ENCODE results near the gene ANKRD39.

The ANKRD39 gene

DNA sequence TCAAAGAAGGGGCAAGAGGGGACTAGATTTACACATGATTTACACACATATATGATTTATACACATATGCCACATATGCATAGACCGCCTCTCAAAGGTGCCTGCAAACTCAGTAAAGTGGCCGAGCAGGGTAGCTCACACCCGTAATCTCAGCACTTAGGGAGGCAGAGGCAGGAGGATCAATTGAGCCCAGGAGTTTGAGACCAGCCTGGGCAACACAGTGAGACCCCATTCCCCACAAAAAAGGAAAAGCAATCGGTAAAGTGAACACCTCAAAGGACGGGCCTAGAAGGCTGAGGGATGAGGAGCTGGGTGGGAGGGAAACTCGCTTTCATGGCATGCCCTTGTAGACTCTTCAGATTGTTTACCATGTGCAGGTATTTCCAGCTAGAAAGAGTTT lies 5.1 kb downstream of the ANKRD39 start:
- no peak for DNase-seq

DNA sequence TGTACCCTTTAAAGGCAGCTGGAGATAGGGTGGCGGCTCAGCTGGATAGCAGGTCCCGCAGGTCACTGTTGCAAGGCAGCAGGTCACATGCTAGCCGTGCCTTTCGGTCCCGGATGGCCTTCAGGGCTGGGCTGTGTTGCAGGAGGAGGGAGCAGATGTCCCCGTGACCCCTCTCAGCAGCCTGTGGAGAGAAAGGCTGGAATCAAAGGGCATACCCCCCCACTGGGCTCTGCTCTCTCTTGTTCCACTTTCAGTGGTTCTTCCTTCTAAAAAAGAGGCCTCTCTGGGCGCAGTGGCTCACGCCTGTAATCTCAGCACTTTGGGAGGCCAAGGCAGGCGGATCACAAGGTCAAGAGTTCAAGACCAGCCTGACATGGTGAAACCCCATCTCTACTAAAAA lies 9.6 kb downstream of the ANKRD39 start:
- DNase-seq = no peak

DNA sequence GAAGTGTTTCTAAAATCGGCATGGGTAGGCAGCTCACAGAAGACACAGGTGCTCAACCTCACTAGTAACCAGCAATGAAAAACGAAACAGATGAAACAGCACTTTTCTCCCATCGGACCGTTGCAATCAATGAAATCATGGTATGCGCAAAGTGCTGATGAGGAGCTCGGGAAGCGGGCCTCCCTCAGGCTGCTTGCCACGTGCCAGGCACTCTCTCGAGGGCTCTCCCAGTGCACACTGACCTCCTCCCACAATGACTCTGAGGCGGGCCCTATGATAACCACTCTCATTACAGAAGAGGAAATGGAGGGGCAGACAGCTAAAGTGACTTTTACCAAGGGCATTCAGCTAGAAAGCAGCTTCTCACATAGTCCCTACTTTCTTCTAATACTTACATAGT lies 10.2 kb downstream of the ANKRD39 start:
- DNase-seq = no peak

DNA sequence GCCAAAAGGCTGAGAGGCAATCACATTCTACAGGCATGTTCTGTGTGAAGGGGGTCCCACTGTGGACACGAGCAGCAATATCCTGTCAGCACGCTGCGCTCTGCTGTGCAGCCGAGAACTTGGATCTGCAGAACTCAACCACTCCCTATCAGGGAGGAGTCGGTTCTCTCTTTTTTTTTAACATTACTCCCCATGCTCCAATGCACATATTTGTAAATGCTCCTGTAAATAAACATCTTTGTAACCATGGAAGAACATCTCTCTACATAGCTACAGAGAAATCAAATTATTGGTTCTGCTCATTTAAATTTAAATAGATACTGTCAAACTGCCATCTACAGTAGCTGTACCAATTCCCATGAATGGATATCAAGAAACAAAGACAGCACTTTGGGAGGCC lies 11.0 kb downstream of the ANKRD39 start:
- no peak for DNase-seq

DNA sequence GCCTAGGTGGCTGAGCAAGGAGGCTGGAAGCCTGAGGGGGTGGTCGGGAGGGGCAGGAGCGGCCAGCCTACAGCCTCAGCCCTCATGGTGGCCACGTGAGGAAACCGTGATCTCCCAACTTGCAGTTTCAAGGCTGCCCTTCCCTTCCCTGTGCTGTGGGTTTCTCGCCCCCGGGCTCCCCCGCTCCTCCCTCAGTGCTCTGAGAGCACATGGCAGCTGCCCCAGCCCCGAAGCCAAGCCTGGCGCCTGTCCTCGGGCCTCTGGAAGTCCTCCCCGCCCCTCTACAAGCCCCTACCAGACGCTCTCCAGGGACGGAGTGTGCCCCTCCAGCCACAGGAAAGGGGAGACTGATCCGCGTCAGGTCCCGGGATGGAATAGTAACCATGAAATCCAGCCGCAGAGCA lies 13.4 kb downstream of the ANKRD39 start:
- no peak for DNase-seq

DNA sequence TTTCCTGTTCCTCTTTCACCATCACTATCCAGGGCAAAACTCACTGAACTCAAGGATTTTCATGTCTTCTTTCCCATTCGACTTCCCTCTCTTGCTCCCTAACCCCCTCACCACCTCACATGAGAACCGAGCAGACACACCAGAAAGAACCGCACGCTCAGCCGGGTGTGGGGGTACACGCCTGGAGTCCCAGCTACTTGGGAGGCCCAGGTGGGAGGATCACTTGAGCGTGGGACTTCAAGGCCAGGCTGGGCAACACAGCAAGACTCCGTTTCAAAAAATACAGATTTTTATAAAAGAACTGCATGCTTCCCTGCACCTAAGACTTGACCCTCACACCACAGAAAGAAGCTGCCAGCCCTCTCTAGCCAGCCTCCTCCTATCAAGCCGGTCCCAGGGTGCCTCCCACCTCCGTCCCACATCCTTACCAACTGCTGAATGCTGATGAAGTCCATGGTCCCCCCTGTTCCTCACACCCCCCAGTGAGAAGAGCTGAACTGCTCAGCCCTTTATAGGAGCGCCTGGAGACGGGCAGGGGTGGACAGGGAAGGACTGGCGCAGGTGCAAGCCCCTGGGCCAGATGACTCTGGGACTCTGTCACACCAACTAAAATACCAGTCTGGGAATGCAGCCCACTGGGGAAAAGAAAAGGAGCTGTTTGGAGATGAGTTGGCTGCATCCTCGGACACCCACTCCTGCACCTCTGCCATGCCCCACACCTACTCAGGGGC lies 14.1 kb downstream of the ANKRD39 start, which contains the start of gene ANKRD23:
ANKRD23 (minus strand) TSS at position 484 of the 731 bp plus-strand sequence; CDS start at position 455, 29 bp downstream.
- DNase-seq = no peak

DNA sequence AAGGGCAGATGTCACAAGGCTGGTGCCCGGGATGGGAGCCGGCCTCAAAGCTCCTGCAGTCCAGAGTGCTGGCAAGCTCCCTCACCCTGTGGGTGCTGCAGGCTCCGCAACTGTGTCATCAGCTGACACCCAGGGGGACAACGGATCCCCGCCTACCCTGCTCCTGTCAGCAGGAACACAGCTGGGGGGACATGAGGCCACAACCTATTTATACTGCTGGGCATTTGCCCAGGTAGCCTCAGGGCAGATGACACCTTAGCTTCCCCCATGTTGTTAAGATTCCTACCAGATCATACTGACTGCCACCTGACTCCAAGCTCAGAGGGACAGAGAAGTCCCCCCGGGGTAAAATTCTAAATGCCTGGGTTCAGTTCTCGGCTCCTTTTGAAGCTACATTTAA lies 15.2 kb downstream of the ANKRD39 start:
- DNase-seq = no peak

DNA sequence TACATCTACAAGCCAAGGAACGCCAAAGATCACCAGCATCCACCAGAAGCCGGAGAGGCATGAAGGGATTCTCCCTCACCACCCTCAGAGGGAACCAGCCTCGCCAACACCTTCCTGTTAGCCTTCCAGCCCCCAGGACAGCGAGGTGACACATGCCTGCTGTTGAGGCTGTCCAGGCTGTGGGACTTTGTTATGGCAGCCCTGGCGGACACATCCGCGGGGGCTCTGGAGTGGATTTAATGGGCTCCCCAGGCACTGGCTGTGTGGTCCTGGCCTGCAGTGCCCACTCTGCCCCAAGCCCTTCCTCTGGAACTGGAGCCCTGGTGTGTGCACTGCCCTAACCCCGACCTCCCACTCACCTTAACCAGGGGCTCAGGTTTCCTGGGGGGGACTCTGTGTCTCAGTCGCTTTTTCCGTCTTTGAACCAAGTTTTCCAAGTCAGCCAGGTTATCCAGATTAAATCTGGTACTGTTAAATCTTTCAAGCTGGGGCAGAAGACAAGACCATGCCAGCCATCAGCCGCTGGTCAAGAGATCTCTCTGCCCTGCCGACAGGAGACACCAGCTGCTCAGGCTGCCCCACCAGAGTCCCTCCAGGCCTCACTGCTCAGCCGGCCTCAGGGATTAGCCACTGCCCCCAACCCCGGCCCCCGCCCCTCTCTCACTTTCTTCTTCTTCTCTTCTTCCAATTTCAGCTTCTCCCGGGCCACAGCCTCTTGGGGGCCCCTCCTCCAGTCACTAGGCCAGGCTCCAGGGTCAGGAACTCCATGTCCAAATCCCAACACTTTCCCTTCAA lies 15.9 kb downstream of the ANKRD39 start:
- DNase-seq = no peak

DNA sequence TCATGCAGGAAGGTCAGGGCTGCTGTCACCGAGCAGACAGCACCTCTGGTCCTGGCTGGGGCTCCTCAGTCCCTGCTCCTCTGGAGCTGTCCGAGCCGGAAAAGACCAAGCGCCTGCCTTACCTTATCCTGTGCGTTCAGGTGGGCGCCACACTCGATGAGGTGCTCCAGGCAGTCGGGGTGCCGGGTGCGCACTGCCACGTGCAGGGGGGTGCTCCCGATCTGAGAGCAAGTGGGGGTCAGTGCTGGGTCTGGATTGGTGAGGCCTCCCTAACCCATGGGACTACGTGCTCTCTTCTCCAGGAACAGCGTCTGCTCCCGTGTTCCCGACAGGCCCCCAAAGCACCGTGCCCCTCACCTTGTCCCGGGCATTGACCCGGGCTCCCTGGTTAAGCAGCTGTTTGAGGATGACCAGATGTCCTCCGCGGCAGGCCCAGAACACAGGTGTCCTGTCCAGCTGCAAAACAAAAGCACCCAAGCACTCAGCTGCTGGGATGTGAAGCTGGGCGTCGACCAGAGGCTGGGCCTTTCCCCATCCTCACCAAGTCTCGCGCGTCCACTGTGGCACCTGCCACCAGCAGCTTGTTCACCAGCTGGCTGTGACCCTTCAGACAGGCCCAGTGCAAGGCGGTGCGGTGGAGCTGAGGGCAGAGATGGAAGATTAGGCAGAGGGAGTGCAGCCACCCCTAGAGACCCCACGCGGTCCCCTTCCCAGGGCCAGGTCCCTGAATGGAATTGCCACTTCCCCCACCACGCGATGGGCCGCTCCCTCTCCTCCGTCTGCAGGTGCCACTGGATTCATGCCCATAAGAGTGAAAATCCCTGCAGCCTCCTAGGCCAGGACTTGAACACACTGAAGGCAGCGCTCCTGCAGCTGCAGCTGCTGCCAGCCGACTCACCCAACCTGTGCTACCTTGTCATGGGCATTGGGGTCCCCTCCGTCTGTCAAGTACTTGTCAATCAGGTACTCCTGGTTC lies 17.7 kb downstream of the ANKRD39 start:
- DNase-seq = no peak

DNA sequence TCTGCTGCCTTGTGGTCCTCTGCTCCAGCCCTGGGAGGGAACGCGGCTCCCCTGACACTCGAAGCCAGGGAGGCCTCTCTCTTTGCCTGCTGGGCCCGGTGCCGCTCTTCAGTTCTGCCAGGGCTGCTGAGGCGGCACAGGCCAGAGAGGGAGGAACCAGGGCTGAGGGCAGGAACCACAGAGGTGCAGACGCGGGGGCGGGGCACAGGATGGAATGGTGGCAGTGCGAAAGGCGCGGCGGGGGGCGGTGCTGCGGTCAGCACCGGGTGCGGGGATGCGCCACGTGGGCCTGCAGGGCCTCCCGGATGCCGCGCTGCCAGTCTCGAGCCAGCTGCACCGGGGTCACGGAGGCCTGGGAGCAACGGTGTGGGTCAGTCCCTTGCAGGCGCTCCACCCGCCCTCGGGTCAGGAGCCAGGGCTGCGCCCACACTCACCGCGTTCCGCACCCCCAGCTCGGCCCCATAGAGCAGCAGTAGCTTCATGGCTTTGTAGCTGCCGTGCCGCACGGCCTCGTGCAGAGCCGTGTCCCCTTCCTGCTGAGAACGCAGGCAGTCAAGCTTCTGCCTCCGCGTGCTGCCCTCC lies 18.4 kb downstream of the ANKRD39 start:
- DNase-seq = peak; percentile 89

DNA sequence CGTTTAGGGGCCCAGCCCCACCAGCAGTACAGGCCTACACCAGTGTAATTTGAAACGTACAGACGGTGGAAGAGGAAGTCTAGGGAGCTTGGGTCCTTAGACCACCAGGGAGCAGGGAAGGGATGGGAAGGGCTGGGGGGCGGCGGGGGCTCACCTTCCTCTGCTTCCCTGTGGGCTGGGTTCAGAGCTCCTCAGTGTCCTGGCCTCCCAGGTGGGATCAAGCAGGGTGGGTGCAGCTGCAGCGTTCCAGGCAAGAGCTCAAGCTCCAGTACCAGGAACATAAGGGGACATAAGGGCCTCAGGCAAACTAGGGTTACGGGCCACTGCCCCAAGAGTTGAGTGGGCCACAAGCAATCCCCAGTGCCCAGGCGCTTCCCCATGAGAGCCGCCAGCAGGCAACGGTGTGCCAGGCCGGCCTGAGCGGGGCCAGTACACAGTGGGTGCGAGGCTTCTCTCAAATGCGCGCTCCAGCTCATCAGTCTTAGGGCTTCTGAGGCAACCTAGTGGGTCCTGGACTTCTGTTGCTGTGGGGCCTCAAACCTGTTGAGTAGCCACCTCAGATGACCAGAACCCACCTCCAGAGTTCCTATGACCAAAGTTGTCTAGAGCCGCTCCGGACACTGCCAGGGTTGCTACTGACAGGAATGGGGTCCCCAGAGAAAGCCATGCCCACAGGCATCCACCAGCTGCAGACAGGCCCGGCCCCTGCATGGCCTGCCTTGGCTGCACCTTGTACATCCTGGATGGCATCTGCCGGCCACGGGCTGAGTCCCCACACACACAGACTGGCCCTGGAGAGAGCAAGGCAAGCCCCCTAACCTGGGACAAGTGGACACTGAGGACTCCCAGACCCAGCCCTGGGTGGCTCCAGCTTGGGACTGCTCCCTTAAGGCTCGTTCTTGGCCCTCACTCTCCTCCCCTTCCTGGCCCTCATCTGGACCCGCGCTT lies 19.2 kb downstream of the ANKRD39 start:
- DNase-seq = no peak

DNA sequence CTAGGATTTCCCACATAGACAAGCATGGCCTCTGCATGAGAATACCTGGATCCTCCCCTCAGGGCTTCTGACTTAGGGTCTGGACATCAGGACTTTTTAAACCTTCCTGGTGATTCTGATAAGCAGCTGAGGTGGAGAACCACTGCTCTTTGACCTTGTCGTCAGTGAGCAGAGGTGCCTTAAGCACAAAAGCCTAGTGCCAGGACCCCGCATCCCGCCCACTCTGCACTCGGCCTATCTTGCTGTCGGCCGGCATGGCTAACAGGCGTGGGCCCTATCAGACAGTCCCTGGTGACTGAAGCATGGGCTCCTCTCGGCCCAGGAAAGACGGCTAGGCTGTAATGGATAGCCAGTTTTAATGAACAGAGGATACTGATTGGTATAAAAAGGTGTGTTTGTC lies 20.2 kb downstream of the ANKRD39 start:
- DNase-seq = no peak

DNA sequence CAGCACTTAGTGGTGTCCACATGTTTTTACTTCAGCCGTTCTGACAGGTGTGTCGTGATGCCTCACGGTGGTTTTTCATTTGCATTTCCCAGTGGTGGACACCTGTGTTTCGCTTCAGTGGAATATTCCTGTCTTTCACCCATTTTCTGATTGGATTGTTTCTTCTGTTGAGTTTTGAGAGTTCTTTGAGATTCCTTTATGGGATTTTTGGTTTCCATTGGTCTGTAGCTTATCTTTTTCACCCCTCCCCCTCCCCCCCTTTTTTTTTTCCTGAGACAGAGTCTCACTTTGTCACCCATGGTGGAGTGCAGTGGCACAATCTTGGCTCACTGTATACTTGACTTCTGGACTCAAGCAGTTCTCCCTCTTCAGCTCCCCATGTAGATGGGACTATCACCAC lies 22.0 kb downstream of the ANKRD39 start:
- DNase-seq = no peak

DNA sequence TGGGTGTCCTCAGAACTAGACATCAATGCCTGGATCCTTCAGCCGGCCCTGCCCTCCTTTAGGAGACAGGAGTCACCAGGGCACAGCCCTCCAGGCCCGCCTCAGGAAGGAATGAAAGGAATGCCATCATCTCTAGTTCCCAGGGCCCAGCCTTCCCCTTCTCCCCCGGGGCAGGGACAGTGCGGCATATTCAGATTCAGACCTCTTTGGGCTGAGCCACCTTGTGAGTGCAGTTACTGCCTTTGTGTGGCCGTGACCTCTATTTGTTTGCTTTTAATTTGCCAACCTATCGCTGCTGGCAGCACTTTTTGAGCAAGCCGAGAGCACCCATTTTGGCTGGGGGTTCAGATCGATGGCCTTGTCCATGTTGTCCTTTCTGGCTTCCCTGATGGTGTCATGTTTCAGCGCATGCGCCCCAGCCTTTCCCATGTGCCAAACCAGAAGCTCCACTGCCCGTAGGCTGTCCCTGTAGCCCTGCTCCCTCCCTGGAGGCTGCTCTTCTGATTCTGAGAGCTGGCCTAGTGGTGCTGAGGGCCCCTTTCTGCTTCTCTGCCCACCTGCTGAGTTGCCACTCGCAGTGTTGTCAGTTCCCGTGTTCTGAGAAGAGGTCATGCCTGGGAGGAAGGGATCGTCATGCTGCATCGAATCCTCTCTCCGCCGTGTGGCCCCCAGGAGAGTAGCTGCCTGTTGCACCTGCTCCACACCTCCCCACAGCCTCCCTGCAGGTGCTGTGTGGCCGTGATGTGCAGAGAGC lies 24.9 kb downstream of the ANKRD39 start:
- DNase-seq = no peak

DNA sequence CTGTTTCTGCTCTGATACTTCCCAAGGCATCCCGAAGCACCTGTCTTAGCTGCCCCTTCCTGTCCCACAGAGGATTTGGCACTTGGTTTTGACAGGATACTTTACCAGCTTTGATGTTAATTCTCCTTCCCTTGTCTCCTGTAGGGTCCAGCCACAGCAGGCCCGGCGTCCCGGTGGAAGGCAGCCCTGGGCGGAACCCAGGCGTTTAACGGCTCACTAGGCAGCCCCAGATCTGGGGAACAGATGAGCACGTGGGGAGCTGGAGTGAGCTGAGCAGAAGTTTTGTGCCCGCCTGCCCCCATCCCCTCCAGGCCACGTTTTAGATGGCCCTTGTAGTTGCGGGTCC lies 25.4 kb downstream of the ANKRD39 start:
- no peak for DNase-seq

DNA sequence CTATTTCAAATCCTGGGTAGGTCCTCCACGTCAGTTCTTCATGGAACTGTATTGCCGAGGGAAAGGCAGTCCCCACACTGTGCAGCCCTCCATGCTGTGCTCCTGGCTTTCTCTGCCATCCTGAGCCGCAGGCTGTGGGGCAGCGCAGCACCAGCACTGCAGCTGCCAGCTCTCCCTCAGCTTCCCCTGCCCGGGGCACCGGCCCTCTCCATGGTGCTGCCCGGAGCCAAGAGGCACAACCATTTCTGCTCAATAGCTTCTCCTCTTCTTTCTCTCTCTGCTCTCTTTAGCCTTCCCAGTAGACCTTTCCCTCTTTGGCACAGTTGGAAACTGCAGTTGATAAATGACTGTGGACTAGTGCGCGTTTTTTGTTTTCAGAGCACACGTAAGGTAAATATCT lies 26.1 kb downstream of the ANKRD39 start:
- no peak for DNase-seq

DNA sequence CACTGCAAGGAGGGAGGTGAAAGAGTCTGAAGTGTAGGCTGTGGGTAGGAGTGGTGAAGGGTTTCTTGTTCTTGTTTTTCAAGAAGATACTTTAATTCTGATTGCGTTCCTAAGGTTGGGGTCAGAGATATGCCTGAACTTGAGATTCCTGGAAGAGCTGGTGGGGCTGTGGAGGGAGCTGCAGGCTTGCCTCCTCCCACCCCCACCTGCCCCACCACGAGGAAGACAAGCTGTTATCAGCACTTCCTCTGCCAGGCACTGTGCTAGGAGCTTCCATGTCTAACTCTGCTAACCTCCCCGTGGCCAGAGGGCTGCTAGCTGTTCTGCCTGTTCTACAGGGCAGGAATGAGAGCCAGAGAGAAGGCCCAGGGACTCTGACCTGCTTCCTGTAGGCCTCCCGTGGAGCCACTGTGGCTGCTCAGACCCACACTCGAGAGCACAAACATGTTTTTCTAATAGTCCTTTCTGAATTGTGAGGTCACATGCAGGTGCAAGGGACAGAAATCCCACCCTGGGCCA lies 27.7 kb downstream of the ANKRD39 start:
- DNase-seq = no peak

DNA sequence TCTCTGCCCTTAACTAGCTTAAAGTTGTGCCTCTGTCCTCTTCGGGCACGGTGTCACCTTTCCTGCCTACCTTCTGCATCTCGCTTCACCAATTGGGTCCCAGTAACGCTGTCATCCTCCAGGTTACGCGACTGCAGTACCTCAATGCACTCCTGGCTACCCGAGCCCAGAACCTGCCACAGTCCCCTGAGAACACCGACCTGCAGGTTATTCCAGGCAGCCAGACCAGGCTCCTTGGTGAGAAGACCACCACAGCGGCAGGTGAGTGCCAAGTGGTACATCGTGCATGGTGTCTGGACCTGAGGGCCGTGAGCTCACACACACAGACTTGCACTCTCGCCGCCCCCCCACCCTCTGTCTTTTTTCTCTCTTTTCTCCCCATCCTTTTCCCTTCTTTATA lies 28.9 kb downstream of the ANKRD39 start:
- DNase-seq = no peak

DNA sequence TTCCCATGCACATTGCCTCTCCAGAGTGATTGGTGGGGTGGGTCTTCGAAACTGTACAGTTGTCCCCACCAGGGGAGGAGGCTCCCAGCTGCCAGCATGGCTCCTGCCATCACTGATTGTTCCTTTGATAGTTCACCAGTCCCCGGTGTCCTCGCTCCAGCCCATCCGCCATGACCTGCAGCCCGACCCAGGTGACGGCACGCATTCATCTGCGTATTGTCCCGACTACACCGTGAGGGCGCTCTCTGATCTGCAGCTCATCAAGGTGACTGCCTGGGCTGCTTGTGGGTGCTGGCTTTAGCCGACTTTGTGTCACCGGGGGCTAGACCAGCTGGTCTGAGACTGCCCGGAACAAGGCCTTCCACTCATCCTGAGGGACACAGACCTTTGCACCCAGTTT lies 29.4 kb downstream of the ANKRD39 start:
- no peak for DNase-seq

DNA sequence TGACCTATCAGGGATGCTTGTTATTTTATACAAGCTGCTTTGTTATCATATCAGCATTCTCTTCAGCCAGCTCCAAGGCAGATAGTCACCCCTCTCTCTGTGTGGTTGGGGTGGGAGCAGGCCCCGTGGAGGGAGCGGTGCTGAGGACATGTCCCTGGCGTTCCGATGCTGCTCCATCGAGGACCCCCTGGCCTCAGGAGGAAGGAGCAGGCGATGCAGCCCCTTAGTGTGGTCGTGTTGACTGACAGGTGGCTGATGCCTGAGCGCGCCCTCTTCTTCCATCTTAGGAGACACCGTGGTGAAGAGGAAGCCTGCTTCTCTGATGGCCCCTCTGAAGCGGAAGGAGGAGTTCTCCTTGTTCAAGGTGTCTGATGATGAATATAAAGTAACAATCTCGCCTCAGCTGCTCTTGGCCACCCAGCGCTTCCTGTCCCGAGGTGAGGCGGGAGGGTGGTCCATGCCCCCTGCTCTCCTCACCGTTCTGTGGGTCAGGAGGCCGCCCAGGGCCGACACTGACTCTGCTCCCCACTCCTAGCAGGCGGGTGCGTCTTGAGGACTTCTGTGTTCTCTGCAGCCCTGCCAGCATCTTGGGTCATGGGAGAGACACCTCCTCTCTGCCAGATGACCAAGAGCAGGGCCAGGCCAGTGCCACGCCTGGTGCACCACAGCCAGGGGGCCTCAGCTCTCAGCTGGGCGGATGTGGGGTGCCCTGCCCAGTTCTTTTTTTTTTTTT lies 31.1 kb downstream of the ANKRD39 start:
- DNase-seq = no peak
